Measurements from ENCODE around the gene DCC.

Gene DCC

GRCh38 chr18:52829320-52829719, 489.3 kb downstream of the DCC start:
- no peak for TF ChIP-seq CTCF (IDR thresholded peaks at IDR 0.05; ENCODE audit: low read depth, low read length, missing control alignments)
- H3K4me3 ChIP-seq (replicated peaks; ENCODE audit: low read depth, low read length), result no peak overlapping the region
- DNase-seq (ENCODE audit: extremely low read depth, low read depth), result no peak

GRCh38 chr18:52829876-52830405, 489.9 kb downstream of the DCC start:
- H3K4me3 ChIP-seq (replicated peaks; ENCODE audit: low read depth, low read length), result no peak overlapping the region
- no peak for TF ChIP-seq CTCF (IDR thresholded peaks at IDR 0.05; ENCODE audit: low read depth, low read length, missing control alignments)
- DNase-seq (ENCODE audit: extremely low read depth, low read depth), result no peak

- DNase-seq (ENCODE audit: extremely low read depth, low read depth), result no peak
- H3K4me3 ChIP-seq (replicated peaks; ENCODE audit: low read depth, low read length), result no peak overlapping the region
- TF ChIP-seq CTCF (IDR thresholded peaks at IDR 0.05; ENCODE audit: low read depth, low read length, missing control alignments), result no peak
Measured at GRCh38 chr18:52844323-52844722, 504.3 kb downstream of the DCC start.

GRCh38 chr18:52845036-52845435, 505.0 kb downstream of the DCC start:
- DNase-seq (ENCODE audit: extremely low read depth, low read depth), result no peak
- no peak for TF ChIP-seq CTCF (IDR thresholded peaks at IDR 0.05; ENCODE audit: low read depth, low read length, missing control alignments)
- H3K4me3 ChIP-seq (replicated peaks; ENCODE audit: low read depth, low read length), result no peak overlapping the region

GRCh38 chr18:52850031-52850560, 510.1 kb downstream of the DCC start:
- DNase-seq (ENCODE audit: extremely low read depth, low read depth), result no peak
- H3K4me3 ChIP-seq (replicated peaks; ENCODE audit: low read depth, low read length), result no peak overlapping the region
- TF ChIP-seq CTCF (IDR thresholded peaks at IDR 0.05; ENCODE audit: low read depth, low read length, missing control alignments), result no peak

- no peak for TF ChIP-seq CTCF (IDR thresholded peaks at IDR 0.05; ENCODE audit: low read depth, low read length, missing control alignments)
- no peak overlapping the region for H3K4me3 ChIP-seq (replicated peaks; ENCODE audit: low read depth, low read length)
- no peak for DNase-seq (ENCODE audit: extremely low read depth, low read depth)
Measured at GRCh38 chr18:52861558-52861957, 521.6 kb downstream of the DCC start.

Measured in HFF-Myc (cell line).